Neural cell (in vitro differentiated cells): ENCODE measurements around the gene TAB2.

Source experiments
- EP300 ChIP-seq: fragments of 450-650 bp; conservative IDR thresholded peaks from 2 replicates; pipeline ENCODE4 v1.6.1; 2014; ENCODE audit warnings: antibody characterized with exemption, mild to moderate bottlenecking, moderate library complexity; ENCODE audit not compliant: poor library complexity, severe bottlenecking
- EZH2 ChIP-seq: fragments of 200-600, 300-800 bp; shearing (Covaris generic), sonication (generic); IDR thresholded peaks from 2 replicates; pipeline ENCODE4 v1.6.1; 2014; ENCODE audit warnings: antibody characterized with exemption, low read length, borderline replicate concordance, mild to moderate bottlenecking; ENCODE audit not compliant: insufficient read depth, poor library complexity, severe bottlenecking
- MXI1 ChIP-seq: fragments of 450-650 bp; conservative IDR thresholded peaks from 2 replicates; pipeline ENCODE4 v1.6.1; 2014; ENCODE audit warnings: antibody characterized with exemption, mild to moderate bottlenecking; ENCODE audit not compliant: poor library complexity, severe bottlenecking
- POLR2AphosphoS5 ChIP-seq: IDR thresholded peaks from 2 replicates; pipeline ENCODE4 v1.6.1; 2012
- RAD21 ChIP-seq: fragments of 450-650 bp; conservative IDR thresholded peaks from 2 replicates; pipeline ENCODE4 v1.6.1; 2014; ENCODE audit warnings: antibody characterized with exemption, mild to moderate bottlenecking, moderate library complexity
- SMC3 ChIP-seq: fragments of 450-650 bp; conservative IDR thresholded peaks from 2 replicates; pipeline ENCODE4 v1.6.1; 2014; ENCODE audit warnings: antibody characterized with exemption, mild to moderate bottlenecking, moderate library complexity; ENCODE audit not compliant: poor library complexity
- TAF1 ChIP-seq: IDR thresholded peaks from 2 replicates; pipeline ENCODE4 v1.6.1; 2012; ENCODE audit warnings: low read depth
- TF ChIP-seq, protein P1 (sequence below): fragments of 450-650 bp; IDR thresholded peaks from 2 replicates; pipeline ENCODE4 v1.5.1; 2014; ENCODE audit warnings: antibody characterized with exemption, mild to moderate bottlenecking, moderate library complexity; ENCODE audit not compliant: poor library complexity, severe bottlenecking

DNA sequence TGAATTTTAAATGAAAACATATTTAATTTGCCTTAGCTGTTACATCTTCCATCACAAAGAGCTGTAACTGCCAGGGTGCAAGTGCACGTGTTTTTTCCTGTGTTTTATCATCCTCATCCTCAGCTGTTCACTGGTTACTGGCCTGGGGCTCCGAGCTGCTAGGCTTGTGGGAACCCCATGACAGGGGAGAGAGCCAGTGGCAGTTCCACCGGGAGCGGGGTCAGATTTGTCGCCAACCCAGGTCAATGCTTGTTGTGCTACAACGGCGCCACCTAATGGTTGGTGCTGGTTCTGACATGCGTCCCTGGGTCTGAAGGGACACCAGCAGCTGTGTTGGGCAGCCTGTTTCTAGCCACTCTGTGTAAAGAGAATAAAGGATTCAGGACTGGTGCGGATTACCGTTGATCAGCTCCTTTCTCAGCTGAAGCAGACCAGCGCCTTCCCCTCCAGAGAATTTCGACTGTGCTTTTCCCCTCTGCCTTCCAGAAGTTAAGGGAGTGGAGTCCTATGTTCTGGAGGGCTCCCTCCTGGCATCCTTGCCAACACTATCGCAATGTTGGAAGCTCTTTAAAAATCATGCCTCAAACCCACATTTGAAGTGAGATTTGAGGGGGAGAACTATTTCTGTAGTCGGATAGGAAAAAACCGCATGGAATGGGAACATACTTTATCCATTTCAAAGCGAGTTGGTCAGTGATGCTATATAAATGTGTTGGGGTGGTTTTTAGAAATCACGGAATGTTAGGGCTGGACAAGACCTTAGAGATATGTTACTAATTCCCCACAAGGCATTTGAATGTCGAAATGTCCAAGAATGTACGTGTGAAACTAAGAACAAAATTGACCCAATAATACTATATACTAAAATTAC, 114.6 kb downstream of the TAB2 start:
- TF ChIP-seq, protein P1, sequence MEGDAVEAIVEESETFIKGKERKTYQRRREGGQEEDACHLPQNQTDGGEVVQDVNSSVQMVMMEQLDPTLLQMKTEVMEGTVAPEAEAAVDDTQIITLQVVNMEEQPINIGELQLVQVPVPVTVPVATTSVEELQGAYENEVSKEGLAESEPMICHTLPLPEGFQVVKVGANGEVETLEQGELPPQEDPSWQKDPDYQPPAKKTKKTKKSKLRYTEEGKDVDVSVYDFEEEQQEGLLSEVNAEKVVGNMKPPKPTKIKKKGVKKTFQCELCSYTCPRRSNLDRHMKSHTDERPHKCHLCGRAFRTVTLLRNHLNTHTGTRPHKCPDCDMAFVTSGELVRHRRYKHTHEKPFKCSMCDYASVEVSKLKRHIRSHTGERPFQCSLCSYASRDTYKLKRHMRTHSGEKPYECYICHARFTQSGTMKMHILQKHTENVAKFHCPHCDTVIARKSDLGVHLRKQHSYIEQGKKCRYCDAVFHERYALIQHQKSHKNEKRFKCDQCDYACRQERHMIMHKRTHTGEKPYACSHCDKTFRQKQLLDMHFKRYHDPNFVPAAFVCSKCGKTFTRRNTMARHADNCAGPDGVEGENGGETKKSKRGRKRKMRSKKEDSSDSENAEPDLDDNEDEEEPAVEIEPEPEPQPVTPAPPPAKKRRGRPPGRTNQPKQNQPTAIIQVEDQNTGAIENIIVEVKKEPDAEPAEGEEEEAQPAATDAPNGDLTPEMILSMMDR, result peak; percentile 96
- TF ChIP-seq EZH2, result no peak
- TF ChIP-seq SMC3, result peak; percentile 99
- no peak for TF ChIP-seq POLR2AphosphoS5
- peak; percentile 57 for TF ChIP-seq MXI1
- TF ChIP-seq RAD21, result peak; percentile 98
- TF ChIP-seq EP300, result no peak
- no peak for TF ChIP-seq TAF1
